Activated T-cell treated with anti-CD3 and anti-CD28 coated beads, Interleukin-2, amount 50 U/mL, for 72 hours (primary cell): Measurements from ENCODE around the gene NRF1. TPM values are rescaled to one million over a fixed set of nuclear protein-coding genes. Genes with fewer than 3 reads are reported as not detected.
A peak's percentile ranks its signal among the peaks of the same experiment; 100 is the strongest.

Source experiments
- ATAC-seq, 2 donors: fragments of 150-1000 bp; cut with Tn5 transposase; replicated peaks in 1 of 2; 2 replicates each; pipeline ENCODE4 v1.10.0; 2021; ENCODE audit warnings: moderate library complexity in 2 of 2, mild to moderate bottlenecking in 1 of 2
- DNase-seq, 2 donors: peaks; one replicate each; pipeline ENCODE4 v3.0.0; 2021 to 2022; ENCODE audit warnings: mixed read lengths in 1 of 2
- H3K27ac Mint-ChIP-seq: one replicate; pipeline ENCODE4 v1.8.0; 2022; ENCODE audit warnings: mild to moderate bottlenecking, moderate library complexity, mixed read lengths
- H3K27me3 Mint-ChIP-seq: one replicate; pipeline ENCODE4 v1.8.0; 2022; ENCODE audit warnings: low read depth, mixed read lengths
- H3K36me3 Mint-ChIP-seq, 2 donors: one replicate each; pipeline ENCODE4 v1.8.0; 2022; ENCODE audit warnings: mixed read lengths in 2 of 2, mild to moderate bottlenecking in 1 of 2; ENCODE audit not compliant: insufficient read depth in 2 of 2
- H3K4me1 Mint-ChIP-seq: one replicate; pipeline ENCODE4 v1.8.0; 2022; ENCODE audit warnings: low read depth, mixed read lengths
- H3K4me3 Mint-ChIP-seq, 2 donors: one replicate each; pipeline ENCODE4 v1.8.0; 2022; ENCODE audit warnings: mild to moderate bottlenecking in 2 of 2, mixed read lengths in 2 of 2, moderate library complexity in 2 of 2
- H3K9me3 Mint-ChIP-seq, 2 donors: one replicate each; pipeline ENCODE4 v1.8.0; 2022; ENCODE audit warnings: mixed read lengths in 2 of 2
- total RNA-seq, 2 donors: library from RNA; stranded (reverse); gene quantifications; one replicate each; pipeline ENCODE4 v1.2.3, GENCODE V29; 2022

The NRF1 gene
- total RNA-seq, 2 donors from 2014 or later, result 22.1 to 25.1 TPM

DNA sequence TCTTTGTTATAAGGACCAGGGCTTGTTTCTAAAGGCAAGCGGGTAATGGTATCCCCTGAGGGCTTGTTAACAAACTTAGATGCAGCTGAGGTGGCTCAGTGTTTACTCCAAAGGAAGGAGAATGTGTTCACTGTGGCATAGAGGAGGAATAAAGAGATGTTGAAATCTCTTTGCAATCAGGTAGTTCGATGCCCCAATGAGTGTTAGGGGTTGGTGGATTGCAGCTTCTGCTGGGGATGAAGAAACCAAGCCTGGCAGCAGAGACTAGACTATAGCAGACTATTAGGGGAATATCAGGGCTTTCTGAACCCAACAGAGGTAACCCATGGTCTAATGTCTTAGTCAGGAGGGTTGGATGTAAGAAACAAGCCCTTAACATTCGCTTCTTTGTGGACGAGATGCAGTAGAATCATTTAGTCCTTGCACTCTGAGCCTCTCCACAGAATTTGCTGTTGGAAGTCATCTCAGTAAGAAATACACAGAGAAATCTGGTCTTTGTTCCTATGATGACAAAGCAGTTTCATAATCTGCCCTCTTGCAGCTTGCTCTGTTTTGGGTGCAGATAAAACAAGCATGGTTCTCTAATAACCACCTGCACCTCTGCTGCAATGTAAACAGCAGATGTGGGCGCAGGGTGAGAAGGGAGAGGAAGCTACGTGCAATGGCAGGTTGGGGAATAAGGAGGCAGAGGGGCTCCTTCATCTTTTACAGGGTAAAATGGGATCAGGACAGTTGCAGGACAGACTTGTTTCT is 108.6 kb downstream of the NRF1 start:
- H3K36me3 Mint-ChIP-seq, result peaks cover 1 to 13% of the 10 kb centered on the region in 2 donors

DNA sequence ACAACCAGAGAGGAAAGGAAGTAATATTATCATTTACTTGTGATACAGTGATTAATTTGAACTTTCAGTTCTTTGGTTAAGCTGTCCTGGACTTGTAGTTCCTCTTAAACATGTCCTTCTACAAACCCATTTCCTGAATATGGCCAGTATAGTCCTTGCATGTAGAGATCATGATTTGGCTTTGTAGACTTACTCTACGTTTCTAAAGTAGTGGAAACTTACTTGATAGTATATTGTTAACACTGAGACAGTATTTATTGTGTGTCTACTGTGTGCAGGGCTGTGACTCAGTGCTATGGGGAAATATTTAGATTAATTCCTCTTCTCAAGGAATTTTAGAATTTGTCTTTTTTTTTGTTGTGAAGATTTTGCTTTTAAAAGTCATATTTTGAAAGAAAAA is 109.5 kb downstream of the NRF1 start:
- Mint-ChIP-seq H3K27ac (no peak overlapping the region), H3K4me1 (no peaks in the 10 kb centered on the region), H3K4me3 (no peak overlapping the region), H3K9me3 (no peaks in the 10 kb centered on the region), H3K36me3 (peaks cover 1 to 13% of the 10 kb centered on the region in 2 donors), H3K27me3 (no peaks in the 10 kb centered on the region)
- no peak for DNase-seq
- no peak for ATAC-seq

More for the DNA sequence above, 108.6 kb downstream of the NRF1 start:
- no peak for ATAC-seq
- H3K9me3 Mint-ChIP-seq, result no peaks in the 10 kb centered on the region
- H3K27me3 Mint-ChIP-seq, result no peaks in the 10 kb centered on the region
- H3K4me3 Mint-ChIP-seq, result no peak overlapping the region
- no peaks in the 10 kb centered on the region for H3K4me1 Mint-ChIP-seq
- no peak for DNase-seq
- H3K27ac Mint-ChIP-seq, result no peak overlapping the region

GRCh38 chr7:129723679-129724078 is 112.2 kb downstream of the NRF1 start:
- peaks cover 0 to 13% of the 10 kb centered on the region in 2 donors for H3K36me3 Mint-ChIP-seq
- no peak for ATAC-seq
- no peak overlapping the region for H3K27ac Mint-ChIP-seq
- H3K27me3 Mint-ChIP-seq, result no peaks in the 10 kb centered on the region
- no peak for DNase-seq
- no peaks in the 10 kb centered on the region for H3K9me3 Mint-ChIP-seq
- H3K4me3 Mint-ChIP-seq, result no peak overlapping the region
- no peaks in the 10 kb centered on the region for H3K4me1 Mint-ChIP-seq

DNA sequence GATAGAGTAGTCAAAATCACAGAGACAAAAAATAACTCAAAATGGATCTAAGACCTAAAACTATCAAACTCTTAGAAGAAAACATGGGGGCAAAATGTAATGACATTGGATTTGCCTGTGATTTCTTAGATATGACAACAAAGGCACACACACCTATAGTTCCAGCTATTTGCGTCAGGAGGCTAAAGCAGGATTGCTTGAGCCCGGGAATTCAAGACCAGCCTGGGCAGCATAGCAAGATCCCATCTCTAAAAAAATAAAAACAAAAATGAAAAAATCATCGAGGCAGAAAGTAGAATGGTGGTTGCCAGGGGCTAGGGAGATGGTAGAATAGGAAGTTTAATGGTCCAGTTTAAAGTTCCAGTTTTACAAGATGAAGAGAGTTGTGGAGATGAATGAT is 113.3 kb downstream of the NRF1 start:
- Mint-ChIP-seq H3K36me3 (peaks cover 2 to 10% of the 10 kb centered on the region in 2 donors), H3K9me3 (no peaks in the 10 kb centered on the region), H3K27me3 (no peaks in the 10 kb centered on the region), H3K4me3 (no peak overlapping the region), H3K4me1 (no peaks in the 10 kb centered on the region), H3K27ac (no peak overlapping the region)
- ATAC-seq, result no peak
- no peak for DNase-seq

DNA sequence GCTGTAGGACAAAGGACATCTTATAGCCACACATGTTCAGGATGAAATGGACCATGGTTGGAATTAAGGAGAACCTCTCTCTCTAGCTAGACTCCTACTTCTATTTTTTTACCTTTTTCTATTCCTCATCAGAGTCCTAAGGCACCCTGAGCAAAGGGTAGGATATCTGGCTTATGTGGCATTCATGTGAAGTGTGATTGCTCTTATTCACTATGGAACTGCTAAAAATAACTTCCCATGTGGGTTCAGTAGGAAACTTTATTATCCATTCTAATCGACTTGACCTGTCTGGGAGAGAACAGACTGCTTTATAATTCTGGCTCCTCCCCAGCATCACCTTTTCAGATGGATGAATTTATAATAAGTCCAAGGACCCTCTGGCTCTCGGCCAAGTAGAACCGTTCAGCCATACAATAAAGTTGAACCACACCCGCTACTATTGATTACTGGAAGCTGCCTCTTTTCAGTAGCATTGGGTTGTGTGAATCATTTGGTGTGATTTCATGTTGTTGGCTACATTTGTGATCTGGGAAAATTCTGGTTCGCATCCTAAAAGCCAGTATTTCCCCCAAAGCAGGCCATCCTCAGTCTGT is 117.5 kb downstream of the NRF1 start:
- ATAC-seq (no peak), DNase-seq (no peak)
- Mint-ChIP-seq H3K9me3 (no peaks in the 10 kb centered on the region), H3K36me3 (peaks cover 2 to 8% of the 10 kb centered on the region in 2 donors), H3K27ac (no peak overlapping the region), H3K27me3 (no peaks in the 10 kb centered on the region), H3K4me3 (no peak overlapping the region), H3K4me1 (no peaks in the 10 kb centered on the region)

- H3K4me1 Mint-ChIP-seq, result no peaks in the 10 kb centered on the region
- DNase-seq, result no peak
- peak overlapping the region; percentile 63 for H3K27ac Mint-ChIP-seq
- H3K36me3 Mint-ChIP-seq, result peaks cover 2 to 7% of the 10 kb centered on the region in 2 donors
- ATAC-seq, result no peak
- H3K4me3 Mint-ChIP-seq, result no peak overlapping the region
- no peaks in the 10 kb centered on the region for H3K9me3 Mint-ChIP-seq
- no peaks in the 10 kb centered on the region for H3K27me3 Mint-ChIP-seq
Measured at GRCh38 chr7:129729511-129729910, 118.0 kb downstream of the NRF1 start.

- Mint-ChIP-seq H3K36me3 (peaks cover 2 to 4% of the 10 kb centered on the region in 2 donors), H3K4me1 (no peaks in the 10 kb centered on the region), H3K4me3 (no peak overlapping the region), H3K27ac (peak overlapping the region; percentile 42), H3K9me3 (no peaks in the 10 kb centered on the region), H3K27me3 (no peaks in the 10 kb centered on the region)
- ATAC-seq, result no peak
- no peak for DNase-seq
Measured at GRCh38 chr7:129730159-129730558, 118.6 kb downstream of the NRF1 start.

DNA sequence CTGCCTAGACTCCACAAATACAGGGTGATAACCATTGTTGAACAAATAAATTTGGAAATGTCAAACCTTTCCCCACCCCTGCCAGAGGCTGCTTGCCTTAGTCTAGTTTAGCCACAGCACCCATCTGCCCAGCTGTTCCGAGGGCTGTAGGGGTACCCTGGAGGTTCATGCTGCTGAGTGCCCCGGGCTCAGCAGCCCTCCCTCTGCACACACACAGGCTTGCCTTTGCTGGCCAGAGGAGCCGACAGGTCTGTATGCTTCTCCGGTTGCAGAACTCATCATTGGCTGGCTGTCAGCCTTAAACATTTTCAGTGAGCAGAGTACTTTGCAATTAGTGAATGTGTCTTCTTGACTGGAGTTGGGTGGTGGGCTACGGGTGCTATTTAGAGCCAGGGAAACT is 122.9 kb downstream of the NRF1 start:
- peaks cover 11% of the 10 kb centered on the region for H3K4me1 Mint-ChIP-seq
- no peaks in the 10 kb centered on the region for H3K9me3 Mint-ChIP-seq
- no peak overlapping the region for H3K4me3 Mint-ChIP-seq
- H3K27me3 Mint-ChIP-seq, result no peaks in the 10 kb centered on the region
- no peak overlapping the region for H3K27ac Mint-ChIP-seq
- H3K36me3 Mint-ChIP-seq, result peaks cover 4% of the 10 kb centered on the region in 2 donors
- DNase-seq (no peak), ATAC-seq (no peak)

DNA sequence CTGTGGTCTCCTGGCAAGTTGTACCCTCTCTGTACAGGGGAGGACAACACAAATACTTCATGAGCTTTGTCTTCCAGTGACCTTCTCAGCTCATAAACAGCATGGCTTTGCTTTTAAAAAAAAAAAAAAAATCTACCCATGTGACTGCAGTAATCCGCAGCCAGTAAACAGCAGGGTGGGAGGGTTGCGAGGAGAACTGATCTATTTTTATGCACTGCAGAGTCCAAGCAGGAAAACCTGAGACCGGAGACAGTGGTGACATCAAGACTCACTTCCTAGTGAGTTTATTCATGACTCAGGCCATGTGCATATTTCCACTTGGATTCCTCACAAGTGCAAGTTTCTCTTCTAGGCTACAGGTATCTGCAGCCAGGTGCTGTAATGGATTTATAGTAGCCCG is 127.9 kb downstream of the NRF1 start:
- no peak overlapping the region for H3K27ac Mint-ChIP-seq
- no peak for ATAC-seq
- peaks cover 11% of the 10 kb centered on the region for H3K4me1 Mint-ChIP-seq
- peaks cover 0 to 4% of the 10 kb centered on the region in 2 donors for H3K36me3 Mint-ChIP-seq
- H3K4me3 Mint-ChIP-seq, result no peak overlapping the region
- no peaks in the 10 kb centered on the region for H3K27me3 Mint-ChIP-seq
- no peak for DNase-seq
- no peaks in the 10 kb centered on the region for H3K9me3 Mint-ChIP-seq

DNA sequence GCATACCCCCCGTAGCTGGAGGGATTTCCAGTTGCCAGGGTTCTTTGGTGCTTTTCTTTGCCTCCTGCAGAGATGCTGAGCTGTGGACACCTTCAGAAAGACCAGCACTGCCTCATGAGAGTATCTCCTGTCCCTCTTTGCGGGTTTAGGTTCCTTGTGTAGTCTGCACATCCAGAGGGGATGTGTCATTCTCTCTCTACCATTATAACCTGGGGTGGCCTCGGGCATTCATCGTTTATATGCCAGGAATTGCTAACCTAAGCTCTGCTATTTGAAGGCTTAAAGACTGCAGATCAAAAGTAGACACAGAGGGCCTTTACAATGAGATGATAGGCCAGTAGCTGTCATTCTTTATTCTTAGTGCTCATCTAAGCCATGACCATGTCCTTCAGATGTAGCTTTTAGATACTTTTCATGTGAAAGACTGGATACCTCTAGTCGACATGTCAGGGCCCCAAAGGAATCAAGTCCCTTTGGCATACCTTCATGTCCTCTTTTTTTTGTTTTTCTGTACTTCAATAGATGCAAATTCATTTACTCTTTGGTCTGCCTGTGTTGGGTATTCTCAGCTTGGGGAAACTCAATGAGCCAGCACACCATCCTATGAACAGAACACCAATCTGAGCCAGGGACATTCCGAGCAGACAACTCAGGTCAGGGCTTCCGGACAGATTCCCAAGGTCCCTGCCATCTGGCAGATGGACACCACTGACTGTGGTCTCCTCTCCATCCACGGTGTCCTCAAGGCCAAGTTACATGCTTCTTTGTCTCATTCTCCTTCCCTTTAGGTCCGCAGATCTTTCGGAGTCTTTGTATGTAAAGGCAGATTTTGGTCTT is 129.3 kb downstream of the NRF1 start:
- H3K27me3 Mint-ChIP-seq, result no peaks in the 10 kb centered on the region
- ATAC-seq, result no peak
- no peak overlapping the region for H3K27ac Mint-ChIP-seq
- no peak for DNase-seq
- H3K9me3 Mint-ChIP-seq, result no peaks in the 10 kb centered on the region
- no peak overlapping the region for H3K4me3 Mint-ChIP-seq
- H3K36me3 Mint-ChIP-seq, result peaks cover 0 to 4% of the 10 kb centered on the region in 2 donors
- peaks cover 11% of the 10 kb centered on the region for H3K4me1 Mint-ChIP-seq

- H3K36me3 Mint-ChIP-seq, result peaks cover 0 to 4% of the 10 kb centered on the region in 2 donors
- H3K9me3 Mint-ChIP-seq, result no peaks in the 10 kb centered on the region
- ATAC-seq, result no peak
- no peak for DNase-seq
- peaks cover 11% of the 10 kb centered on the region for H3K4me1 Mint-ChIP-seq
- no peak overlapping the region for H3K4me3 Mint-ChIP-seq
- no peak overlapping the region for H3K27ac Mint-ChIP-seq
- H3K27me3 Mint-ChIP-seq, result no peaks in the 10 kb centered on the region
Measured at GRCh38 chr7:129741743-129742213, 130.3 kb downstream of the NRF1 start.

- ATAC-seq (no peak), DNase-seq (no peak)
- Mint-ChIP-seq H3K27ac (no peak overlapping the region), H3K4me3 (no peak overlapping the region), H3K4me1 (peaks cover 11% of the 10 kb centered on the region), H3K9me3 (no peaks in the 10 kb centered on the region), H3K27me3 (no peaks in the 10 kb centered on the region), H3K36me3 (peaks cover 0 to 1% of the 10 kb centered on the region in 2 donors)
Measured at GRCh38 chr7:129742256-129742655, 130.7 kb downstream of the NRF1 start.
